Esophagus squamous epithelium (tissue), 5 donors: ENCODE results near the gene TREX2. TPM values are rescaled to one million over a fixed set of nuclear protein-coding genes. Genes with fewer than 3 reads are reported as not detected.

Source experiments
- DNase-seq: peaks from one replicate; lab custom pipeline; 2025; lab: John Stamatoyannopoulos, UW
- H3K27ac ChIP-seq, 4 donors: fragments of 200-600 bp; sonication (generic); one replicate each; pipeline ENCODE4 v1.5.1; 2016 to 2019; ENCODE audit warnings: mild to moderate bottlenecking in 1 of 4
- H3K27me3 ChIP-seq, 4 donors: fragments of 200-600 bp; sonication (generic); 1 replicate in 3 of 4; 2 replicates in 1 of 4; pipeline versions ENCODE4 v1.5.1 to v1.6.0; 2017 to 2021; ENCODE audit warnings: antibody characterized with exemption in 1 of 4
- H3K36me3 ChIP-seq, 3 donors: fragments of 200-600 bp; sonication (generic); one replicate each; pipeline ENCODE4 v1.5.1; 2016 to 2019
- H3K4me1 ChIP-seq, 3 donors: fragments of 200-600 bp; sonication (generic); one replicate each; pipeline ENCODE4 v1.5.1; 2017 to 2019
- H3K4me3 ChIP-seq, 4 donors: fragments of 200-600 bp; sonication (generic); 1 replicate in 3 of 4; 2 replicates in 1 of 4; pipeline ENCODE4 v1.5.1; 2016 to 2019; ENCODE audit warnings: mild to moderate bottlenecking in 2 of 4, moderate library complexity in 1 of 4
- H3K9me3 ChIP-seq, 3 donors: fragments of 200-600 bp; sonication (generic); one replicate each; pipeline ENCODE4 v1.5.1; 2016 to 2019
- CTCF ChIP-seq, 6 experiments: fragments of 450-650 bp in 4 of 6; fragments of 200-600 bp in 2 of 6; sonication (generic) in 2 of 6; IDR thresholded peaks; one replicate each; pipeline ENCODE4 v1.5.1; 2016 to 2019; ENCODE audit warnings: antibody characterized with exemption in 6 of 6, mild to moderate bottlenecking in 4 of 6, moderate library complexity in 4 of 6
- POLR2A ChIP-seq, 4 donors: fragments of 450-650 bp; IDR thresholded peaks; one replicate each; pipeline ENCODE4 v1.6.1; 2017; ENCODE audit warnings: antibody characterized with exemption in 4 of 4, mild to moderate bottlenecking in 4 of 4, moderate library complexity in 3 of 4
- WGBS, 2 donors: methylation state at CpG; one replicate each; pipeline ENCODE4 v1.1.5; 2018; 5-methylcytosine and 5-hydroxymethylcytosine counted together
- intact Hi-C: fragments of 100-400 bp; cut with DNase I; formaldehyde crosslinking; loops from one replicate; pipeline ENCODE4 v1.15.0; 2022
- total RNA-seq, 4 donors: library from RNA; depleted of rRNA; stranded (reverse); fragments of >200 nt; gene quantifications; one replicate each; pipeline ENCODE4 v1.1.0, GENCODE V29; 2016
- donor health status: DM: yes; HTN: yes; CAD: no.

TREX2 gene
- total RNA-seq, 4 donors from 2014 or later = 1.4 to 6.6 (median 4.3) TPM

GRCh38 chrX:153493085-153493484, 47.2 kb upstream of the TREX2 start:
- intact Hi-C loops = no loop called here
- Histone ChIP-seq H3K9me3 (no peaks in the 10 kb centered on the region), H3K4me1 (peaks cover 9 to 53% (median 11%) of the 10 kb centered on the region in 3 donors), H3K27me3 (peaks cover 0 to 13% (median 0%) of the 10 kb centered on the region in 4 donors), H3K4me3 (no peak overlapping the region), H3K36me3 (no peaks in the 10 kb centered on the region), H3K27ac (no peak overlapping the region)
- WGBS, 2 donors = 71 to 91% methylated on average over 9 to 11 of the region's 11 CpGs
- TF ChIP-seq CTCF (IDR thresholded peaks at IDR 0.05) (no peak), POLR2A (IDR thresholded peaks at IDR 0.05) (no peak)
- DNase-seq = no peak

GRCh38 chrX:153492543-153492942, 46.7 kb upstream of the TREX2 start:
- no peaks in the 10 kb centered on the region for H3K36me3 ChIP-seq
- no peak overlapping the region for H3K4me3 ChIP-seq
- H3K27me3 ChIP-seq = peaks cover 0 to 13% (median 0%) of the 10 kb centered on the region in 4 donors
- DNase-seq = no peak
- intact Hi-C loops = no loop called here
- no peak for TF ChIP-seq POLR2A (IDR thresholded peaks at IDR 0.05)
- TF ChIP-seq CTCF (IDR thresholded peaks at IDR 0.05) = no peak
- peaks cover 10 to 58% (median 12%) of the 10 kb centered on the region in 3 donors for H3K4me1 ChIP-seq
- no peak overlapping the region for H3K27ac ChIP-seq
- WGBS, 2 donors = no CpG with 5 or more reads among the region's 12 CpGs
- no peaks in the 10 kb centered on the region for H3K9me3 ChIP-seq

GRCh38 chrX:153491918-153492317, 46.1 kb upstream of the TREX2 start:
- no peak for TF ChIP-seq CTCF (IDR thresholded peaks at IDR 0.05)
- no peak for TF ChIP-seq POLR2A (IDR thresholded peaks at IDR 0.05)
- Histone ChIP-seq H3K27ac (no peak overlapping the region), H3K27me3 (peaks cover 0 to 13% (median 0%) of the 10 kb centered on the region in 4 donors), H3K36me3 (no peaks in the 10 kb centered on the region), H3K4me3 (no peak overlapping the region), H3K9me3 (no peaks in the 10 kb centered on the region), H3K4me1 (peaks cover 10 to 64% (median 19%) of the 10 kb centered on the region in 3 donors)
- intact Hi-C loops = no loop called here
- no peak for DNase-seq
- WGBS, 2 donors = no CpG with 5 or more reads among the region's 11 CpGs

- intact Hi-C loops = no loop called here
- Histone ChIP-seq H3K4me1 (peaks cover 10 to 67% (median 19%) of the 10 kb centered on the region in 3 donors), H3K36me3 (no peaks in the 10 kb centered on the region), H3K27me3 (peaks cover 0 to 13% (median 0%) of the 10 kb centered on the region in 4 donors), H3K9me3 (no peaks in the 10 kb centered on the region), H3K27ac (no peak overlapping the region), H3K4me3 (no peak overlapping the region)
- WGBS, 2 donors = 51% methylated on average over 3 of the region's 10 CpGs; no CpG with 5 or more reads in 1 of the 2 donors
- DNase-seq = no peak
- no peak for TF ChIP-seq POLR2A (IDR thresholded peaks at IDR 0.05)
- no peak for TF ChIP-seq CTCF (IDR thresholded peaks at IDR 0.05)
Measured at GRCh38 chrX:153491351-153491914, 45.6 kb upstream of the TREX2 start.

GRCh38 chrX:153490217-153490930, 44.5 kb upstream of the TREX2 start:
- intact Hi-C loops = no loop called here
- 54% methylated on average over 3 of the region's 20 CpGs; no CpG with 5 or more reads in 1 of the 2 donors for WGBS, 2 donors

More at GRCh38 chrX:153490217-153490930, 44.5 kb upstream of the TREX2 start:
- Histone ChIP-seq H3K4me3 (no peak overlapping the region), H3K27me3 (peaks cover 0 to 3% (median 0%) of the 10 kb centered on the region in 4 donors), H3K27ac (no peak overlapping the region), H3K4me1 (peaks cover 10 to 59% (median 19%) of the 10 kb centered on the region in 3 donors), H3K9me3 (no peaks in the 10 kb centered on the region), H3K36me3 (no peaks in the 10 kb centered on the region)
- DNase-seq = no peak
- TF ChIP-seq POLR2A (IDR thresholded peaks at IDR 0.05) = no peak
- no peak for TF ChIP-seq CTCF (IDR thresholded peaks at IDR 0.05)
